KMS-11 (cell line): Measurements from ENCODE around the gene OR2T6.
"Not testable (repeated sequence)": the region's sequence is repeated elsewhere in the genome, so short reads cannot be mapped to it uniquely, and the experiment has no call there.

ENCODE experiments used
- H2AFZ ChIP-seq: fragments of 200-600 bp; sonication (generic); 2 replicates; pipeline ENCODE4 v1.6.1; 2016; ENCODE audit warnings: antibody characterized with exemption, mixed run types, low read depth
- H3K27ac ChIP-seq: fragments of 200-600 bp; sonication (generic); 2 replicates; pipeline ENCODE4 v1.6.1; 2016; ENCODE audit warnings: mild to moderate bottlenecking, mixed run types
- H3K27me3 ChIP-seq: fragments of 200-600 bp; sonication (generic); 2 replicates; pipeline ENCODE4 v1.6.1; 2017; ENCODE audit warnings: mild to moderate bottlenecking, low read depth, mixed run types, moderate library complexity; ENCODE audit not compliant: insufficient read depth
- H3K36me3 ChIP-seq: fragments of 200-600 bp; sonication (generic); 2 replicates; pipeline ENCODE4 v1.6.1; 2017; ENCODE audit warnings: mild to moderate bottlenecking, mixed run types; ENCODE audit not compliant: insufficient read depth
- H3K4me1 ChIP-seq: fragments of 200-600 bp; sonication (generic); 2 replicates; pipeline ENCODE4 v1.6.1; 2016; ENCODE audit warnings: mild to moderate bottlenecking, low read depth, mixed run types; ENCODE audit not compliant: poor library complexity, severe bottlenecking
- H3K4me2 ChIP-seq: fragments of 200-600 bp; sonication (generic); 2 replicates; pipeline ENCODE4 v1.7.0; 2016; ENCODE audit warnings: mild to moderate bottlenecking, mixed run types
- H3K4me3 ChIP-seq: fragments of 200-600 bp; sonication (generic); IDR thresholded peaks from 2 replicates; pipeline ENCODE4 v1.6.1; 2017; ENCODE audit warnings: low read depth, low read length, mixed read lengths; ENCODE audit not compliant: insufficient read depth
- H3K79me2 ChIP-seq: fragments of 200-600 bp; sonication (generic); 2 replicates; pipeline ENCODE4 v1.6.1; 2016; ENCODE audit warnings: low read depth, mixed run types; ENCODE audit not compliant: insufficient read depth
- H3K9ac ChIP-seq: fragments of 200-600 bp; sonication (generic); 2 replicates; pipeline ENCODE4 v1.6.1; 2016; ENCODE audit warnings: mild to moderate bottlenecking, mixed run types
- H4K20me1 ChIP-seq: fragments of 200-600 bp; sonication (generic); 2 replicates; pipeline ENCODE4 v1.6.1; 2016; ENCODE audit warnings: mild to moderate bottlenecking, mixed run types; ENCODE audit not compliant: insufficient read depth

Gene OR2T6

GRCh38 chr1:248439283-248439682, 63.7 kb downstream of the OR2T6 start:
- H3K79me2 ChIP-seq, H4K20me1 ChIP-seq, H3K27me3 ChIP-seq, H2AFZ ChIP-seq, H3K9ac ChIP-seq, H3K27ac ChIP-seq, H3K4me3 ChIP-seq, H3K36me3 ChIP-seq: not testable (repeated sequence)
- Histone ChIP-seq H3K4me2 (peak overlapping the region; percentile 12; the same call in 1 of the 2 replicates), H3K4me1 (peaks cover 24% of the 10 kb centered on the region)
